B cell (primary cell): ENCODE data around the gene DNAJC10. TPM values are rescaled to one million over a fixed set of nuclear protein-coding genes. Genes with fewer than 3 reads are reported as not detected.

Experiments
- ATAC-seq: fragments of 200-7000 bp; cut with Tn5 transposase; one replicate; pipeline ENCODE4 v1.10.0; 2021; ENCODE audit warnings: low read depth, mild to moderate bottlenecking, moderate number of reproducible peaks, moderate library complexity
- CTCF ChIA-PET: fragments of 350-600 bp; sonication (Branson Sonifier 250); formaldehyde crosslinking; loops from one replicate; lab custom pipeline; 2021; ENCODE audit warnings: antibody characterized with exemption, inconsistent platforms; lab: Charles Lee
- POLR2A ChIA-PET: fragments of 350-600 bp; sonication (Branson Sonifier 250); formaldehyde crosslinking; loops from one replicate; lab custom pipeline; 2021; ENCODE audit warnings: antibody characterized with exemption; lab: Charles Lee
- DNase-seq: peaks from one replicate; pipeline ENCODE4 v3.0.0; 2013
- H2AFZ ChIP-seq: 2 replicates; pipeline ENCODE4 v1.6.1; 2012; ENCODE audit warnings: mild to moderate bottlenecking, low read depth, low read length; ENCODE audit not compliant: insufficient read depth, poor library complexity, severe bottlenecking
- H3K27ac ChIP-seq, 2 donors: 1 replicate in 1 of 2; 2 replicates in 1 of 2; pipeline ENCODE4 v1.5.1; 2012 to 2013; ENCODE audit warnings: low read length in 2 of 2, mild to moderate bottlenecking in 2 of 2, moderate library complexity in 1 of 2
- H3K27me3 ChIP-seq, 4 experiments: fragments of 200-600 bp in 1 of 4; sonication (generic) in 1 of 4; replicated peaks in 1 of 4; 1 replicate in 2 of 4; 2 replicates in 2 of 4; pipeline versions ENCODE4 v1.6.1 to v1.7.0; 2013 to 2016; ENCODE audit warnings: low read length in 3 of 4, mild to moderate bottlenecking in 2 of 4, mixed read lengths in 1 of 4, moderate library complexity in 1 of 4; ENCODE audit not compliant: insufficient read depth in 4 of 4, control insufficient read depth in 3 of 4; ENCODE audit errors: control extremely low read depth in 1 of 4
- H3K36me3 ChIP-seq, 2 experiments: replicated peaks in 1 of 2; 1 replicate in 1 of 2; 2 replicates in 1 of 2; pipeline versions ENCODE4 v1.6.1 to v1.7.1; 2013; ENCODE audit warnings: low read length in 1 of 2; ENCODE audit not compliant: insufficient read depth in 2 of 2, control insufficient read depth in 1 of 2; ENCODE audit errors: control extremely low read depth in 1 of 2, extremely low read depth in 1 of 2
- H3K4me1 ChIP-seq, 2 donors: fragments of 200-600 bp in 1 of 2; sonication (generic) in 1 of 2; 1 replicate in 1 of 2; 2 replicates in 1 of 2; pipeline versions ENCODE4 v1.5.1 to v1.6.1; 2013 to 2017; ENCODE audit warnings: low read length in 2 of 2; ENCODE audit not compliant: control insufficient read depth in 2 of 2, insufficient read depth in 2 of 2
- H3K4me2 ChIP-seq: replicated peaks from 2 replicates; pipeline ENCODE3; 2012; ENCODE audit warnings: mild to moderate bottlenecking, low read depth, low read length; ENCODE audit not compliant: poor library complexity, severe bottlenecking
- H3K4me3 ChIP-seq, 5 experiments: fragments of 200-600 bp in 1 of 5; sonication (generic) in 1 of 5; 1 replicate in 3 of 5; 2 replicates in 2 of 5; pipeline versions ENCODE4 v1.5.1 to v1.7.0; 2011 to 2016; ENCODE audit warnings: low read length in 4 of 5, mild to moderate bottlenecking in 4 of 5, low read depth in 2 of 5, control low read depth in 1 of 5, moderate library complexity in 1 of 5; ENCODE audit not compliant: insufficient read depth in 1 of 5; ENCODE audit errors: control extremely low read depth in 1 of 5, extremely low read depth in 1 of 5
- H3K79me2 ChIP-seq: fragments of 200-600 bp; sonication (generic); one replicate; pipeline ENCODE4 v1.6.0; 2016; ENCODE audit warnings: low read length; ENCODE audit not compliant: control insufficient read depth, insufficient read depth
- H3K9ac ChIP-seq: fragments of 200-600 bp; sonication (generic); 2 replicates; pipeline ENCODE4 v1.6.1; 2017; ENCODE audit warnings: mild to moderate bottlenecking, low read length, moderate library complexity
- H3K9me3 ChIP-seq, 3 donors: one replicate each; pipeline versions ENCODE4 v1.6.1 to v1.7.1; 2013; ENCODE audit warnings: low read length in 2 of 3; ENCODE audit not compliant: control insufficient read depth in 2 of 3, insufficient read depth in 1 of 3; ENCODE audit errors: control extremely low read depth in 1 of 3
- H4K20me1 ChIP-seq: 2 replicates; pipeline ENCODE4 v1.6.0; 2012; ENCODE audit warnings: mild to moderate bottlenecking, low read length; ENCODE audit not compliant: insufficient read depth, control insufficient read depth, poor library complexity, severe bottlenecking
- H3K27ac Mint-ChIP-seq: one replicate; pipeline ENCODE4 v1.8.0; 2021; ENCODE audit warnings: mixed read lengths
- H3K27me3 Mint-ChIP-seq: one replicate; pipeline ENCODE4 v1.8.0; 2021; ENCODE audit warnings: mixed read lengths
- H3K4me1 Mint-ChIP-seq: one replicate; pipeline ENCODE4 v1.8.0; 2021; ENCODE audit warnings: mixed read lengths
- H3K4me3 Mint-ChIP-seq: one replicate; pipeline ENCODE4 v1.8.0; 2021; ENCODE audit warnings: mixed read lengths
- H3K9me3 Mint-ChIP-seq: one replicate; pipeline ENCODE4 v1.8.0; 2022; ENCODE audit warnings: mixed read lengths; ENCODE audit not compliant: insufficient read depth
- EZH2 ChIP-seq: IDR thresholded peaks from 2 replicates; pipeline ENCODE4 v1.6.1; 2012; ENCODE audit warnings: borderline replicate concordance, low read depth, mild to moderate bottlenecking, moderate library complexity, low read length; ENCODE audit not compliant: insufficient read depth, poor library complexity, severe bottlenecking
- WGBS: methylation state at CpG from one replicate; pipeline ENCODE4 v1.1.5; 2013; ENCODE audit warnings: missing lambda C conversion rate; ENCODE audit not compliant: insufficient coverage; 5-methylcytosine and 5-hydroxymethylcytosine counted together
- intact Hi-C: fragments of 100-400 bp; cut with micrococcal nuclease; formaldehyde crosslinking; loops from one replicate; pipeline ENCODE4 v1.10.0; 2022
- polyA plus RNA-seq: library from polyadenylated mRNA; depleted of rRNA; stranded (reverse); fragments of >200 nt; gene quantifications from 2 replicates; pipeline ENCODE4 v1.2.3, GENCODE V29; 2012
- total RNA-seq, 2 donors: library from RNA; stranded (reverse); fragments of 120-200 nt in 1 of 2; gene quantifications; 1 replicate in 1 of 2; 2 replicates in 1 of 2; pipeline versions ENCODE4 v1.2.3 to v1.2.4, GENCODE V29; 2013 to 2022
- TF ChIP-seq, protein P1 (sequence below): fragments of 200-600 bp; IDR thresholded peaks from one replicate; pipeline ENCODE4 v1.8.0; 2022; ENCODE audit warnings: antibody characterized with exemption, mild to moderate bottlenecking

DNAJC10 gene
- total and polyA plus RNA-seq, 2 donors (not counting 1 experiment from before 2014, with no cell fraction given): 41.3 to 115 TPM

DNA sequence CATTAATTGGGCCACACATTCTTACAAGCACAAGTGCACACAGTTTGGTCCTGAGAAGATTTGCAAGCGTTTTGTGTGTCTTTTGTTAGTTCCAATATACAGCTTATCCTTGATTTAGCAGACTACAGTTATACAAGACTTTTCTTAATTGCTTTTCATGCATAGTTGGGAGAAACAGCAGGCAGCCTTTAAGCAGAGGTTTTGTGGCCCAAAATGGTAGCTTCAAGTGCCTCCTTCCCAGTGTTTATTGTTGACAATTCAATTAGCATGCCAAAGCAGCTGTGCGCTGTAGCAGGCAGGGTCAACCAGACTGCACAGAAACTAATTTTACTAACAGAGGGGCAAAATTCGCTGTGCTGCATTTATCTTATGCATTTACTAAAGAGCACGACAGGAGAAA is 102.9 kb downstream of the DNAJC10 start:
- peaks cover 24% of the 10 kb centered on the region for H3K27me3 Mint-ChIP-seq
- Histone ChIP-seq H4K20me1 (no peaks in the 10 kb centered on the region), H3K36me3 (no peaks in the 10 kb centered on the region), H3K9me3 (no peaks in the 10 kb centered on the region), H3K4me1 (no peaks in the 10 kb centered on the region), H3K79me2 (no peaks in the 10 kb centered on the region), H3K27ac (no peak overlapping the region), H2AFZ (no peak overlapping the region), H3K9ac (no peak overlapping the region), H3K4me3 (no peak overlapping the region), H3K4me2 (no peak overlapping the region), H3K27me3 (peaks cover 0 to 4% (median 2%) of the 10 kb centered on the region in 4 experiments)
- no peak for ATAC-seq
- no peak overlapping the region for H3K4me3 Mint-ChIP-seq
- DNase-seq: no peak
- H3K9me3 Mint-ChIP-seq: no peaks in the 10 kb centered on the region
- intact Hi-C loops: no loop called here
- H3K4me1 Mint-ChIP-seq: no peaks in the 10 kb centered on the region
- TF ChIP-seq, protein P1, sequence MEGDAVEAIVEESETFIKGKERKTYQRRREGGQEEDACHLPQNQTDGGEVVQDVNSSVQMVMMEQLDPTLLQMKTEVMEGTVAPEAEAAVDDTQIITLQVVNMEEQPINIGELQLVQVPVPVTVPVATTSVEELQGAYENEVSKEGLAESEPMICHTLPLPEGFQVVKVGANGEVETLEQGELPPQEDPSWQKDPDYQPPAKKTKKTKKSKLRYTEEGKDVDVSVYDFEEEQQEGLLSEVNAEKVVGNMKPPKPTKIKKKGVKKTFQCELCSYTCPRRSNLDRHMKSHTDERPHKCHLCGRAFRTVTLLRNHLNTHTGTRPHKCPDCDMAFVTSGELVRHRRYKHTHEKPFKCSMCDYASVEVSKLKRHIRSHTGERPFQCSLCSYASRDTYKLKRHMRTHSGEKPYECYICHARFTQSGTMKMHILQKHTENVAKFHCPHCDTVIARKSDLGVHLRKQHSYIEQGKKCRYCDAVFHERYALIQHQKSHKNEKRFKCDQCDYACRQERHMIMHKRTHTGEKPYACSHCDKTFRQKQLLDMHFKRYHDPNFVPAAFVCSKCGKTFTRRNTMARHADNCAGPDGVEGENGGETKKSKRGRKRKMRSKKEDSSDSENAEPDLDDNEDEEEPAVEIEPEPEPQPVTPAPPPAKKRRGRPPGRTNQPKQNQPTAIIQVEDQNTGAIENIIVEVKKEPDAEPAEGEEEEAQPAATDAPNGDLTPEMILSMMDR: no peak
- no peak for TF ChIP-seq EZH2
- H3K27ac Mint-ChIP-seq: no peak overlapping the region
- POLR2A ChIA-PET: no interaction called here
- CTCF ChIA-PET: no interaction called here
- WGBS: 100% methylated on average over 2 of the region's 4 CpGs

DNA sequence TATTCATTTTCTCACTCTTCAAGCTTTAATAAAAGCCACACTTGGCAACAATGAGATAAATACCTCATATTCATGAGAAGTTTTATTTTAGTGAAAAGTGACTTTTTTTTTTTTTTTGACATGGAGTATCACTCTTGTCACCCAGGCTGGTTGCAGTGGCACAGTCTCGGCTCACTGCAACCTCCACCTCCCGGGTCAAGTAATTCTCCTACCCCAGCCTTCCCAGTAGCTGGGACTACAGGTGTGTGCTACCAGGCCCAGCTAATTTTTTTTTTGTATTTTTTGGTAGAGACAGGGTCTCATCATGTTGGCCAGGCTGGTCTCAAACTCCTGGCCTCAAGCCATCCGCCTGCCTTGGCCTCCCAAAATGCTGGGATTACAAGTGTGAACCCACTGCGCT is 103.4 kb downstream of the DNAJC10 start:
- H4K20me1 ChIP-seq: no peaks in the 10 kb centered on the region
- no peaks in the 10 kb centered on the region for H3K9me3 ChIP-seq
- no peak overlapping the region for H3K4me2 ChIP-seq
- Mint-ChIP-seq H3K27ac (no peak overlapping the region), H3K4me3 (no peak overlapping the region), H3K27me3 (peaks cover 25% of the 10 kb centered on the region), H3K9me3 (no peaks in the 10 kb centered on the region), H3K4me1 (no peaks in the 10 kb centered on the region)
- POLR2A ChIA-PET: no interaction called here
- intact Hi-C loops: no loop called here
- no peak overlapping the region for H3K27ac ChIP-seq
- 100% methylated on average over 2 of the region's 4 CpGs for WGBS
- no peaks in the 10 kb centered on the region for H3K36me3 ChIP-seq
- H2AFZ ChIP-seq: no peak overlapping the region
- no peak for ATAC-seq
- no peak overlapping the region for H3K4me3 ChIP-seq
- H3K9ac ChIP-seq: no peak overlapping the region
- no peak for TF ChIP-seq EZH2
- TF ChIP-seq, protein P1: no peak
- peaks cover 0 to 4% (median 2%) of the 10 kb centered on the region in 4 experiments for H3K27me3 ChIP-seq
- no peaks in the 10 kb centered on the region for H3K79me2 ChIP-seq
- H3K4me1 ChIP-seq: no peaks in the 10 kb centered on the region
- DNase-seq: no peak
- CTCF ChIA-PET: no interaction called here
